PC-9 (cell line): ENCODE results near the gene FNIP2. TPM values are rescaled to one million over a fixed set of nuclear protein-coding genes. Genes with fewer than 3 reads are reported as not detected.

Experiments used
- BruUV-seq: library from RNA; stranded (reverse); fragments of 400-500 nt; replicated peaks from 2 replicates; lab custom pipeline; 2021; lab: Mats Ljungman, UMichigan
- CTCF ChIA-PET: fragments of 300-600 bp; sonication (Branson Sonifier 250); formaldehyde crosslinking; loops from one replicate; lab custom pipeline; 2022; ENCODE audit warnings: antibody characterized with exemption; lab: Charles Lee
- POLR2A ChIA-PET: fragments of 300-600 bp; sonication (Branson Sonifier 250); formaldehyde crosslinking; loops from one replicate; lab custom pipeline; 2022; ENCODE audit warnings: antibody characterized with exemption; ENCODE audit not compliant: unreplicated experiment; lab: Charles Lee
- DNase-seq, 2 experiments: peaks; one replicate each; pipeline versions ENCODE4 v3.0.0 to v3.0.0-alpha.2; 2015 to 2022; ENCODE audit warnings: mixed read lengths in 1 of 2
- H2AFZ ChIP-seq: fragments of 200-600 bp; sonication (generic); 2 replicates; pipeline ENCODE4 v1.8.1; 2017; ENCODE audit warnings: antibody characterized with exemption
- H3F3A ChIP-seq: fragments of 200-600 bp; sonication (generic); 2 replicates; pipeline ENCODE4 v1.8.1; 2017; ENCODE audit warnings: antibody characterized with exemption, mild to moderate bottlenecking, low read depth; ENCODE audit not compliant: insufficient read depth
- H3K27ac ChIP-seq: fragments of 200-600 bp; sonication (generic); 2 replicates; pipeline ENCODE4 v1.6.1; 2016; ENCODE audit warnings: mixed run types
- H3K27me3 ChIP-seq: fragments of 200-600 bp; sonication (generic); 2 replicates; pipeline ENCODE4 v1.6.1; 2016; ENCODE audit warnings: low read depth, mixed run types; ENCODE audit not compliant: insufficient read depth
- H3K36me3 ChIP-seq: fragments of 200-600 bp; sonication (generic); 2 replicates; pipeline ENCODE4 v1.6.1; 2016; ENCODE audit warnings: low read depth, mixed run types
- H3K4me1 ChIP-seq: fragments of 200-600 bp; sonication (generic); replicated peaks from 2 replicates; pipeline ENCODE4 v1.6.1; 2016; ENCODE audit warnings: mixed run types; ENCODE audit not compliant: insufficient read depth
- H3K4me2 ChIP-seq: fragments of 200-600 bp; sonication (generic); 2 replicates; pipeline ENCODE4 v1.6.1; 2017; ENCODE audit warnings: mixed run types
- H3K4me3 ChIP-seq: fragments of 200-600 bp; sonication (generic); 2 replicates; pipeline ENCODE4 v1.6.1; 2016; ENCODE audit warnings: mixed run types
- H3K79me2 ChIP-seq: fragments of 200-600 bp; sonication (generic); 2 replicates; pipeline ENCODE4 v1.6.1; 2017; ENCODE audit warnings: low read depth, mixed run types
- H3K9me2 ChIP-seq: fragments of 200-600 bp; sonication (generic); 2 replicates; pipeline ENCODE4 v1.8.1; 2017; ENCODE audit warnings: mild to moderate bottlenecking; ENCODE audit not compliant: insufficient read depth
- H3K9me3 ChIP-seq: fragments of 200-600 bp; sonication (generic); 2 replicates; pipeline ENCODE4 v1.8.1; 2016; ENCODE audit warnings: low read depth; ENCODE audit not compliant: insufficient read depth
- H4K20me1 ChIP-seq: fragments of 200-600 bp; sonication (generic); 2 replicates; pipeline ENCODE4 v1.8.1; 2017; ENCODE audit not compliant: insufficient read depth
- CTCF ChIP-seq: fragments of 200-600 bp; sonication (generic); conservative IDR thresholded peaks from 2 replicates; pipeline ENCODE4 v1.6.1; 2017; ENCODE audit warnings: mixed run types, antibody characterized with exemption, mild to moderate bottlenecking, moderate library complexity
- EZH2 ChIP-seq: fragments of 200-600 bp; sonication (generic); IDR thresholded peaks from 2 replicates; pipeline ENCODE4 v1.8.0; 2017; ENCODE audit warnings: antibody characterized with exemption, low read depth
- intact Hi-C: fragments of 100-400 bp; cut with micrococcal nuclease; formaldehyde crosslinking; loops from one replicate; pipeline ENCODE4 v1.10.0; 2022; ENCODE audit not compliant: unreplicated experiment
- total RNA-seq: library from RNA; stranded (reverse); gene quantifications from 2 replicates; pipeline ENCODE4 v1.2.3, GENCODE V29; 2021

Gene FNIP2
- total RNA-seq, 1 experiment from 2014 or later: 2.5 TPM

GRCh38 chr4:158885564-158885963 lies 116.7 kb downstream of the FNIP2 start:
- TF ChIP-seq CTCF: no peak
- TF ChIP-seq EZH2: no peak
- ChIA-PET CTCF (no interaction called here), POLR2A (no interaction called here)

GRCh38 chr4:158890294-158890693 lies 121.5 kb downstream of the FNIP2 start:
- Histone ChIP-seq H4K20me1 (no peaks in the 10 kb centered on the region), H3K27ac (no peak overlapping the region), H3F3A (no peaks in the 10 kb centered on the region), H3K4me2 (no peak overlapping the region), H3K9me2 (no peaks in the 10 kb centered on the region), H3K27me3 (no peaks in the 10 kb centered on the region), H3K9me3 (no peaks in the 10 kb centered on the region), H3K36me3 (no peaks in the 10 kb centered on the region), H3K4me1 (no peaks in the 10 kb centered on the region), H3K79me2 (no peaks in the 10 kb centered on the region), H3K4me3 (no peak overlapping the region), H2AFZ (no peak overlapping the region)
- no peak for DNase-seq
- CTCF ChIA-PET: no interaction called here
- POLR2A ChIA-PET: no interaction called here
- TF ChIP-seq CTCF (no peak), EZH2 (no peak)
- no TSS peak for BruUV-seq
- intact Hi-C loops: no loop called here

More at GRCh38 chr4:158885564-158885963, 116.7 kb downstream of the FNIP2 start:
- BruUV-seq: no TSS peak
- H2AFZ ChIP-seq: no peak overlapping the region
- H3K4me1 ChIP-seq: no peaks in the 10 kb centered on the region
- no peaks in the 10 kb centered on the region for H3K9me3 ChIP-seq
- intact Hi-C loops: no loop called here
- H3K27me3 ChIP-seq: no peaks in the 10 kb centered on the region
- no peaks in the 10 kb centered on the region for H3K79me2 ChIP-seq
- DNase-seq: no peak
- no peaks in the 10 kb centered on the region for H4K20me1 ChIP-seq
- H3K27ac ChIP-seq: no peak overlapping the region
- H3K36me3 ChIP-seq: no peaks in the 10 kb centered on the region
- no peaks in the 10 kb centered on the region for H3K9me2 ChIP-seq
- no peaks in the 10 kb centered on the region for H3F3A ChIP-seq
- no peak overlapping the region for H3K4me3 ChIP-seq
- no peak overlapping the region for H3K4me2 ChIP-seq

- H3K4me3 ChIP-seq: no peak overlapping the region
- no peak overlapping the region for H3K27ac ChIP-seq
- H3K4me2 ChIP-seq: no peak overlapping the region
- intact Hi-C loops: no loop called here
- H4K20me1 ChIP-seq: no peaks in the 10 kb centered on the region
- ChIA-PET POLR2A (interaction anchor here (0.6 kb wide), 2 partner anchors 74 to 391 kb away, joined by 7 to 15 read pairs; no protein-coding TSS in a partner anchor), CTCF (no interaction called here)
- no peak for TF ChIP-seq CTCF
- no peak for TF ChIP-seq EZH2
- no peaks in the 10 kb centered on the region for H3K27me3 ChIP-seq
- no TSS peak for BruUV-seq
- DNase-seq: no peak
- no peaks in the 10 kb centered on the region for H3K4me1 ChIP-seq
- H3K9me2 ChIP-seq: no peaks in the 10 kb centered on the region
- no peaks in the 10 kb centered on the region for H3F3A ChIP-seq
- no peaks in the 10 kb centered on the region for H3K9me3 ChIP-seq
- no peaks in the 10 kb centered on the region for H3K79me2 ChIP-seq
- no peak overlapping the region for H2AFZ ChIP-seq
- H3K36me3 ChIP-seq: no peaks in the 10 kb centered on the region
Observed at GRCh38 chr4:158891256-158891655, 122.4 kb downstream of the FNIP2 start.
